Measurements from ENCODE around the gene SMYD3.

SMYD3 gene

DNA sequence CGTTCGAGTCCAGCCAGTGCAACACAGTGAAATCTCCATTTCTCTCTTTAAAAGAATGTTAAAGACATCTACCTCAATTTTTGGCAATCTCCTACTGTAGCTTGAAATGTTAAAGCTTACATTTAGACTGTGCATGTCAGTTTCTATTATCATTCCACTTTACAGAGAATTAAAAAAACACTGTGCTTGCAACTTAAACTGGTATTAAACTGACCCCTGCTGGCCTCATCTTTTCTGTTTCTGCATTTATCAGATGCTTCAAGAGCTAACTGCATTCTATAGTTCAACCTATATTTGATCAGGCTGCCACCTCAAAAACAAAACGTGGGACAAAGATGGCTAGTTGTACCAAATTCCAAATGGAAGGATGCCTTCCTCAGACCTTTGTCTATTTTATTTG lies 226.5 kb downstream of the SMYD3 start:
- H3K79me2 ChIP-seq (ENCODE audit: insufficient read depth, low read length) = no peaks in the 10 kb centered on the region
- no peak for TF ChIP-seq EZH2phosphoT487 (conservative IDR thresholded peaks at IDR 0.05; ENCODE audit: low read length)
- TF ChIP-seq, protein P1, sequence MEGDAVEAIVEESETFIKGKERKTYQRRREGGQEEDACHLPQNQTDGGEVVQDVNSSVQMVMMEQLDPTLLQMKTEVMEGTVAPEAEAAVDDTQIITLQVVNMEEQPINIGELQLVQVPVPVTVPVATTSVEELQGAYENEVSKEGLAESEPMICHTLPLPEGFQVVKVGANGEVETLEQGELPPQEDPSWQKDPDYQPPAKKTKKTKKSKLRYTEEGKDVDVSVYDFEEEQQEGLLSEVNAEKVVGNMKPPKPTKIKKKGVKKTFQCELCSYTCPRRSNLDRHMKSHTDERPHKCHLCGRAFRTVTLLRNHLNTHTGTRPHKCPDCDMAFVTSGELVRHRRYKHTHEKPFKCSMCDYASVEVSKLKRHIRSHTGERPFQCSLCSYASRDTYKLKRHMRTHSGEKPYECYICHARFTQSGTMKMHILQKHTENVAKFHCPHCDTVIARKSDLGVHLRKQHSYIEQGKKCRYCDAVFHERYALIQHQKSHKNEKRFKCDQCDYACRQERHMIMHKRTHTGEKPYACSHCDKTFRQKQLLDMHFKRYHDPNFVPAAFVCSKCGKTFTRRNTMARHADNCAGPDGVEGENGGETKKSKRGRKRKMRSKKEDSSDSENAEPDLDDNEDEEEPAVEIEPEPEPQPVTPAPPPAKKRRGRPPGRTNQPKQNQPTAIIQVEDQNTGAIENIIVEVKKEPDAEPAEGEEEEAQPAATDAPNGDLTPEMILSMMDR (IDR thresholded peaks at IDR 0.05; ENCODE audit: insufficient read depth, low read length, poor library complexity, severe bottlenecking) = no peak
- no peaks in the 10 kb centered on the region for H3K36me3 ChIP-seq (ENCODE audit: low read length)
- no peaks in the 10 kb centered on the region for H3K9me2 ChIP-seq (replicated peaks; ENCODE audit: insufficient read depth, low read length)
- no peak overlapping the region for H3K9ac ChIP-seq (ENCODE audit: low read length)
- H3K27ac ChIP-seq (ENCODE audit: low read depth, low read length) = no peak overlapping the region
- no peaks in the 10 kb centered on the region for H3F3A ChIP-seq (ENCODE audit: insufficient read depth)
- no peaks in the 10 kb centered on the region for H3K27me3 ChIP-seq (ENCODE audit: low read length)
- H3K9me3 ChIP-seq (ENCODE audit: insufficient read depth, low read length) = no peaks in the 10 kb centered on the region
- H4K20me1 ChIP-seq (ENCODE audit: low read depth, low read length) = no peaks in the 10 kb centered on the region
- H3K4me2 ChIP-seq (ENCODE audit: low read depth, low read length, poor library complexity, severe bottlenecking) = no peak overlapping the region
- H3K4me3 ChIP-seq (ENCODE audit: insufficient read depth, low read length, poor library complexity, severe bottlenecking) = no peak overlapping the region
- H2AFZ ChIP-seq (ENCODE audit: low read depth, low read length, severe bottlenecking) = no peak overlapping the region

GRCh38 chr1:246279402-246279801 lies 227.7 kb downstream of the SMYD3 start:
- H3K4me3 ChIP-seq (ENCODE audit: insufficient read depth, low read length, poor library complexity, severe bottlenecking) = no peak overlapping the region
- no peak overlapping the region for H3K27ac ChIP-seq (ENCODE audit: low read depth, low read length)
- H3K9ac ChIP-seq (ENCODE audit: low read length) = no peak overlapping the region
- H3K27me3 ChIP-seq (ENCODE audit: low read length) = no peaks in the 10 kb centered on the region
- H3K9me3 ChIP-seq (ENCODE audit: insufficient read depth, low read length) = no peaks in the 10 kb centered on the region
- H2AFZ ChIP-seq (ENCODE audit: low read depth, low read length, severe bottlenecking) = no peak overlapping the region
- no peaks in the 10 kb centered on the region for H3K9me2 ChIP-seq (replicated peaks; ENCODE audit: insufficient read depth, low read length)
- H3K4me2 ChIP-seq (ENCODE audit: low read depth, low read length, poor library complexity, severe bottlenecking) = no peak overlapping the region
- H3F3A ChIP-seq (ENCODE audit: insufficient read depth) = no peaks in the 10 kb centered on the region
- TF ChIP-seq, protein P1 (IDR thresholded peaks at IDR 0.05; ENCODE audit: insufficient read depth, low read length, poor library complexity, severe bottlenecking) = no peak
- no peak for TF ChIP-seq EZH2phosphoT487 (conservative IDR thresholded peaks at IDR 0.05; ENCODE audit: low read length)
- H4K20me1 ChIP-seq (ENCODE audit: low read depth, low read length) = no peaks in the 10 kb centered on the region
- no peaks in the 10 kb centered on the region for H3K79me2 ChIP-seq (ENCODE audit: insufficient read depth, low read length)
- H3K36me3 ChIP-seq (ENCODE audit: low read length) = no peaks in the 10 kb centered on the region

DNA sequence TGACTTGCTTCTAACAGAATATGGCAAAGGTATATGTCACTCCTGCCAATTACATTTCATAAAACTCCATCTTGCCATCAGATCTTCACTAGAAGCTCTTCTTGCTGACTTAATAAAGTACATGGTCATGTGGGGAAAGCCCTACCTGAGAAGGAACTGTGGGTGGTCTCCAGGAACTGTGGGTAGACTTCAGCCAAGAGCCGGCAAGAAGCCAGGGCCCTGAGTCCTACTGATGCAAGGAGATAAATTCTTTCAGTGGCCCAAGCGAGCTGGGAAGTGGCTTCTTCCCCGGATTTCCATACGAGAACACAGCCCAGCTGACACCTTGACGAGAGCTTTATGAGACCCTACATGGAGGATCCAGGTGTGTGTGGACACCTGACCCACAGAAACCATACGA lies 228.7 kb downstream of the SMYD3 start:
- Histone ChIP-seq H3F3A (ENCODE audit: insufficient read depth) (no peaks in the 10 kb centered on the region), H4K20me1 (ENCODE audit: low read depth, low read length) (no peaks in the 10 kb centered on the region), H3K27me3 (ENCODE audit: low read length) (no peaks in the 10 kb centered on the region), H3K9me3 (ENCODE audit: insufficient read depth, low read length) (no peaks in the 10 kb centered on the region), H2AFZ (ENCODE audit: low read depth, low read length, severe bottlenecking) (no peak overlapping the region), H3K36me3 (ENCODE audit: low read length) (no peaks in the 10 kb centered on the region), H3K27ac (ENCODE audit: low read depth, low read length) (no peak overlapping the region), H3K9me2 (replicated peaks; ENCODE audit: insufficient read depth, low read length) (no peaks in the 10 kb centered on the region), H3K4me3 (ENCODE audit: insufficient read depth, low read length, poor library complexity, severe bottlenecking) (no peak overlapping the region), H3K79me2 (ENCODE audit: insufficient read depth, low read length) (no peaks in the 10 kb centered on the region), H3K4me2 (ENCODE audit: low read depth, low read length, poor library complexity, severe bottlenecking) (no peak overlapping the region), H3K9ac (ENCODE audit: low read length) (no peak overlapping the region)
- no peak for TF ChIP-seq EZH2phosphoT487 (conservative IDR thresholded peaks at IDR 0.05; ENCODE audit: low read length)
- TF ChIP-seq, protein P1 (IDR thresholded peaks at IDR 0.05; ENCODE audit: insufficient read depth, low read length, poor library complexity, severe bottlenecking) = no peak
